Smooth muscle cell (in vitro differentiated cells): Measurements from ENCODE around the gene SHB. TPM values are rescaled to one million over a fixed set of nuclear protein-coding genes. Genes with fewer than 3 reads are reported as not detected.

ENCODE experiments used
- DNase-seq: peaks from one replicate; lab custom pipeline; 2025; ENCODE audit not compliant: unreplicated experiment; lab: John Stamatoyannopoulos, UW
- H2AFZ ChIP-seq: fragments of 200-600 bp; sonication (generic); 2 replicates; pipeline ENCODE4 v1.6.0; 2016; ENCODE audit warnings: antibody characterized with exemption, low read depth, mild to moderate bottlenecking
- H3F3A ChIP-seq: fragments of 200-600 bp; sonication (generic); 2 replicates; pipeline ENCODE4 v1.6.0; 2017; ENCODE audit warnings: antibody characterized with exemption, low read depth
- H3K27ac ChIP-seq: fragments of 200-600 bp; sonication (generic); 2 replicates; pipeline ENCODE4 v1.5.1; 2016; ENCODE audit warnings: low read depth, mild to moderate bottlenecking
- H3K27me3 ChIP-seq: fragments of 200-600 bp; sonication (generic); 2 replicates; pipeline ENCODE4 v1.6.1; 2016; ENCODE audit warnings: low read depth, mild to moderate bottlenecking
- H3K36me3 ChIP-seq: fragments of 200-600 bp; sonication (generic); 2 replicates; pipeline ENCODE4 v1.5.1; 2016; ENCODE audit warnings: low read depth
- H3K4me1 ChIP-seq: fragments of 200-600 bp; sonication (generic); 2 replicates; pipeline ENCODE4 v1.5.1; 2016; ENCODE audit warnings: low read depth
- H3K4me2 ChIP-seq: fragments of 200-600 bp; sonication (generic); 2 replicates; pipeline ENCODE4 v1.6.0; 2016; ENCODE audit warnings: mild to moderate bottlenecking
- H3K4me3 ChIP-seq: fragments of 200-600 bp; sonication (generic); 2 replicates; pipeline ENCODE4 v1.5.1; 2016; ENCODE audit warnings: mild to moderate bottlenecking
- H3K79me2 ChIP-seq: fragments of 200-600 bp; sonication (generic); 2 replicates; pipeline ENCODE4 v1.6.0; 2016; ENCODE audit warnings: low read depth, mild to moderate bottlenecking
- H3K9ac ChIP-seq: fragments of 200-600 bp; sonication (generic); 2 replicates; pipeline ENCODE4 v1.6.0; 2016; ENCODE audit warnings: low read depth
- H3K9me3 ChIP-seq: fragments of 200-600 bp; sonication (generic); replicated peaks from 2 replicates; pipeline ENCODE4 v1.5.1; 2016; ENCODE audit warnings: low read depth
- H4K20me1 ChIP-seq: fragments of 200-600 bp; sonication (generic); 2 replicates; pipeline ENCODE4 v1.6.0; 2016; ENCODE audit warnings: low read depth
- WGBS: methylation state at CpG from one replicate; pipeline ENCODE4 v1.1.7; 2016; ENCODE audit warnings: low lambda C conversion rate; 5-methylcytosine and 5-hydroxymethylcytosine counted together
- polyA plus RNA-seq: library from polyadenylated mRNA; unstranded; fragments of >200 nt; fragmentation: Nextera tagmentation; extraction: Ambion mirVana; gene quantifications from 2 replicates; pipeline ENCODE4 v1.2.1, GENCODE V29; 2016
- total RNA-seq: library from RNA; depleted of rRNA; stranded (reverse); fragments of >200 nt; gene quantifications from 2 replicates; pipeline ENCODE4 v1.2.3, GENCODE V29; 2014
- TF ChIP-seq, protein P1 (sequence below): fragments of 200-600 bp; sonication (generic); IDR thresholded peaks from 2 replicates; pipeline ENCODE4 v1.5.1; 2017; ENCODE audit warnings: borderline replicate concordance, mild to moderate bottlenecking, antibody characterized with exemption; ENCODE audit not compliant: insufficient read depth, poor library complexity, severe bottlenecking

The SHB gene
- total and polyA plus RNA-seq, 2 experiments from 2014 or later, result 16.4 to 32.4 TPM

- Histone ChIP-seq H3K36me3 (no peaks in the 10 kb centered on the region), H3K9ac (no peak overlapping the region), H3K4me3 (no peak overlapping the region), H2AFZ (no peak overlapping the region), H3F3A (no peaks in the 10 kb centered on the region), H3K4me1 (peaks cover 11% of the 10 kb centered on the region), H3K79me2 (no peaks in the 10 kb centered on the region), H3K27ac (no peak overlapping the region), H3K9me3 (no peaks in the 10 kb centered on the region), H3K27me3 (no peaks in the 10 kb centered on the region), H4K20me1 (no peaks in the 10 kb centered on the region), H3K4me2 (no peak overlapping the region)
- no peak for DNase-seq
- 87% methylated on average over 1 of the region's 1 CpG for WGBS
- TF ChIP-seq, protein P1, sequence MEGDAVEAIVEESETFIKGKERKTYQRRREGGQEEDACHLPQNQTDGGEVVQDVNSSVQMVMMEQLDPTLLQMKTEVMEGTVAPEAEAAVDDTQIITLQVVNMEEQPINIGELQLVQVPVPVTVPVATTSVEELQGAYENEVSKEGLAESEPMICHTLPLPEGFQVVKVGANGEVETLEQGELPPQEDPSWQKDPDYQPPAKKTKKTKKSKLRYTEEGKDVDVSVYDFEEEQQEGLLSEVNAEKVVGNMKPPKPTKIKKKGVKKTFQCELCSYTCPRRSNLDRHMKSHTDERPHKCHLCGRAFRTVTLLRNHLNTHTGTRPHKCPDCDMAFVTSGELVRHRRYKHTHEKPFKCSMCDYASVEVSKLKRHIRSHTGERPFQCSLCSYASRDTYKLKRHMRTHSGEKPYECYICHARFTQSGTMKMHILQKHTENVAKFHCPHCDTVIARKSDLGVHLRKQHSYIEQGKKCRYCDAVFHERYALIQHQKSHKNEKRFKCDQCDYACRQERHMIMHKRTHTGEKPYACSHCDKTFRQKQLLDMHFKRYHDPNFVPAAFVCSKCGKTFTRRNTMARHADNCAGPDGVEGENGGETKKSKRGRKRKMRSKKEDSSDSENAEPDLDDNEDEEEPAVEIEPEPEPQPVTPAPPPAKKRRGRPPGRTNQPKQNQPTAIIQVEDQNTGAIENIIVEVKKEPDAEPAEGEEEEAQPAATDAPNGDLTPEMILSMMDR, result no peak
Measured at GRCh38 chr9:38108326-38108725, 39.3 kb upstream of the SHB start.

DNA sequence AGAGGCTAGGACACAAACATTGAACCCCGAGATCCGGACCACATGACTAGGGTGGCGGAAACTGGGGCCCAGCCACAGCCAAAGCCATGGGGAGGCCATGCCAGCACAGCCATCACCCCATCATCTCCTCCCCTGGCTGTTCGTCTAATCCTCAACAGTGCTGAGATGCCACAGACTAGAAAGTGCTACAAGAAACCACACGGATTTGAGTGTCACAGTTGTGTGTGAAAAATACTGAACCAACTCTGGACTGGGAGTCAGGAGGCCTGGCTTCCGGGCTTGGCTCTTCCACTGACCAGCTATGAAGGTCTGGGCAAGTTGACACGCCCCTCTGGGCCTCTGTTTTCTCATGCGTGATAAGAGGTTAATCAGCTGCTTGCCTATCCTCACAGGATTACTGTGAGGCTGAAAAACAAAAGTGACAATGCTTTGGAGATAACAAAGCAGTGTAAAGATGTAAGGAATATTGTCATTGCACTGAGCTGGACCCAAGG lies 38.8 kb upstream of the SHB start:
- Histone ChIP-seq H3K9ac (no peak overlapping the region), H3K9me3 (no peaks in the 10 kb centered on the region), H3K27me3 (no peaks in the 10 kb centered on the region), H3K27ac (no peak overlapping the region), H2AFZ (no peak overlapping the region), H3F3A (no peaks in the 10 kb centered on the region), H4K20me1 (no peaks in the 10 kb centered on the region), H3K4me2 (no peak overlapping the region), H3K4me1 (peaks cover 11% of the 10 kb centered on the region), H3K36me3 (no peaks in the 10 kb centered on the region), H3K4me3 (no peak overlapping the region), H3K79me2 (no peaks in the 10 kb centered on the region)
- no peak for DNase-seq
- TF ChIP-seq, protein P1, result no peak
- 73% methylated on average over 8 of the region's 8 CpGs for WGBS

- no peaks in the 10 kb centered on the region for H3K27me3 ChIP-seq
- no peak overlapping the region for H2AFZ ChIP-seq
- H3K4me2 ChIP-seq, result no peak overlapping the region
- TF ChIP-seq, protein P1, result no peak
- H3K27ac ChIP-seq, result no peak overlapping the region
- H3F3A ChIP-seq, result no peaks in the 10 kb centered on the region
- no peaks in the 10 kb centered on the region for H3K9me3 ChIP-seq
- peaks cover 11% of the 10 kb centered on the region for H3K4me1 ChIP-seq
- no peaks in the 10 kb centered on the region for H3K79me2 ChIP-seq
- H3K9ac ChIP-seq, result no peak overlapping the region
- no peaks in the 10 kb centered on the region for H4K20me1 ChIP-seq
- H3K4me3 ChIP-seq, result no peak overlapping the region
- WGBS, result 92% methylated on average over 3 of the region's 3 CpGs
- no peaks in the 10 kb centered on the region for H3K36me3 ChIP-seq
- DNase-seq, result no peak
Measured at GRCh38 chr9:38107405-38107804, 38.4 kb upstream of the SHB start.

DNA sequence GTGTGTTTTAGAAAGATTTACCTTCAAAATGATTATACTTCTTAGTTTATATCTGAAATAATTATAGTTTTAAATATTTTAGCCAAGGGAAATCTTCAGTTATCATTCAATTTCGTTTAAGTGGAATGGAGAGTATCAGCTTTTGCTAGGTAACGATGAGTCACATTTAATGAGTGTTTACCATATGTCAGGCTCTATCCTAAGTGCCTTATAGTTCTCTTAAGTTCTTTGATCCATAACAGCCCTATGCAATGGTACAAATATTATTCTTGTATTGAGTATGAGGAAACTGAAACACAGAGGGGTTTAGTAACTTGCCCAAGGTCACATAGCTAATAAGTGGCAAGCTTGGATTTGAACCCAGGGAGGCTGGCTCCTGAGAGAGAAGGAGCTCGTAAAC lies 37.5 kb upstream of the SHB start:
- TF ChIP-seq, protein P1, result no peak
- H3K4me2 ChIP-seq, result no peak overlapping the region
- no peaks in the 10 kb centered on the region for H3F3A ChIP-seq
- H2AFZ ChIP-seq, result no peak overlapping the region
- H3K9me3 ChIP-seq, result no peaks in the 10 kb centered on the region
- no peak overlapping the region for H3K4me3 ChIP-seq
- 64% methylated on average over 3 of the region's 3 CpGs for WGBS
- no peaks in the 10 kb centered on the region for H3K36me3 ChIP-seq
- H3K4me1 ChIP-seq, result peaks cover 11% of the 10 kb centered on the region
- H3K27ac ChIP-seq, result no peak overlapping the region
- H3K9ac ChIP-seq, result no peak overlapping the region
- DNase-seq, result no peak
- H4K20me1 ChIP-seq, result no peaks in the 10 kb centered on the region
- no peaks in the 10 kb centered on the region for H3K27me3 ChIP-seq
- H3K79me2 ChIP-seq, result no peaks in the 10 kb centered on the region
